Measurements from ENCODE around the gene GDF15. TPM values are rescaled to one million over a fixed set of nuclear protein-coding genes. Genes with fewer than 3 reads are reported as not detected.

Gene GDF15
- total RNA-seq, 6 experiments from 2014 or later = 0.88 to 160 (median 57.5) TPM

DNA sequence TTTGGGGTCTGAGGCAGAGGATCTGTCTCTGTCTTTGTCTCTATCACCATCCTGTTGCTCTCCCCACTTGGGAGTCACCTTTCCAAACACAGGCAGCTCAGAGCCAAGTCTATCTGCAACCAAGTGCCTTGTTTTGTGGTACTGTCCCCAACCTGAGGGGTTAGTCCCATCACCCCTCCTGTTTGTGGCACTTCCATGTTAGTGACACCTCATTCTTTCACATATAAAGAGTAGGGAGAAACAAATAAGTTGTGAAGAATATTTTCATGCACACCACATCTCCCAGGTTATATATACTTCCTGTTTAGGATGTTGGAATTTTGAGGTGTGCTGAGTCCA, 3.7 kb downstream of the GDF15 start:
- peak; percentile 19 for TF ChIP-seq POLR2A (IDR thresholded peaks at IDR 0.05)
- TF ChIP-seq, protein P1, sequence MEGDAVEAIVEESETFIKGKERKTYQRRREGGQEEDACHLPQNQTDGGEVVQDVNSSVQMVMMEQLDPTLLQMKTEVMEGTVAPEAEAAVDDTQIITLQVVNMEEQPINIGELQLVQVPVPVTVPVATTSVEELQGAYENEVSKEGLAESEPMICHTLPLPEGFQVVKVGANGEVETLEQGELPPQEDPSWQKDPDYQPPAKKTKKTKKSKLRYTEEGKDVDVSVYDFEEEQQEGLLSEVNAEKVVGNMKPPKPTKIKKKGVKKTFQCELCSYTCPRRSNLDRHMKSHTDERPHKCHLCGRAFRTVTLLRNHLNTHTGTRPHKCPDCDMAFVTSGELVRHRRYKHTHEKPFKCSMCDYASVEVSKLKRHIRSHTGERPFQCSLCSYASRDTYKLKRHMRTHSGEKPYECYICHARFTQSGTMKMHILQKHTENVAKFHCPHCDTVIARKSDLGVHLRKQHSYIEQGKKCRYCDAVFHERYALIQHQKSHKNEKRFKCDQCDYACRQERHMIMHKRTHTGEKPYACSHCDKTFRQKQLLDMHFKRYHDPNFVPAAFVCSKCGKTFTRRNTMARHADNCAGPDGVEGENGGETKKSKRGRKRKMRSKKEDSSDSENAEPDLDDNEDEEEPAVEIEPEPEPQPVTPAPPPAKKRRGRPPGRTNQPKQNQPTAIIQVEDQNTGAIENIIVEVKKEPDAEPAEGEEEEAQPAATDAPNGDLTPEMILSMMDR (IDR thresholded peaks at IDR 0.05) = no peak
- DNase-seq = no peak
- H3K9me3 ChIP-seq = no peaks in the 10 kb centered on the region
- intact Hi-C loops (cut with DNase I) = no loop called here
- ATAC-seq = no peak
- no peak overlapping the region for H3K4me3 ChIP-seq
- H3K36me3 ChIP-seq = no peaks in the 10 kb centered on the region
- H3K27me3 ChIP-seq = no peaks in the 10 kb centered on the region
- H3K4me1 ChIP-seq = peaks cover 0 to 27% (median 9%) of the 10 kb centered on the region in 4 donors
- H3K27ac ChIP-seq = no peak overlapping the region

DNA sequence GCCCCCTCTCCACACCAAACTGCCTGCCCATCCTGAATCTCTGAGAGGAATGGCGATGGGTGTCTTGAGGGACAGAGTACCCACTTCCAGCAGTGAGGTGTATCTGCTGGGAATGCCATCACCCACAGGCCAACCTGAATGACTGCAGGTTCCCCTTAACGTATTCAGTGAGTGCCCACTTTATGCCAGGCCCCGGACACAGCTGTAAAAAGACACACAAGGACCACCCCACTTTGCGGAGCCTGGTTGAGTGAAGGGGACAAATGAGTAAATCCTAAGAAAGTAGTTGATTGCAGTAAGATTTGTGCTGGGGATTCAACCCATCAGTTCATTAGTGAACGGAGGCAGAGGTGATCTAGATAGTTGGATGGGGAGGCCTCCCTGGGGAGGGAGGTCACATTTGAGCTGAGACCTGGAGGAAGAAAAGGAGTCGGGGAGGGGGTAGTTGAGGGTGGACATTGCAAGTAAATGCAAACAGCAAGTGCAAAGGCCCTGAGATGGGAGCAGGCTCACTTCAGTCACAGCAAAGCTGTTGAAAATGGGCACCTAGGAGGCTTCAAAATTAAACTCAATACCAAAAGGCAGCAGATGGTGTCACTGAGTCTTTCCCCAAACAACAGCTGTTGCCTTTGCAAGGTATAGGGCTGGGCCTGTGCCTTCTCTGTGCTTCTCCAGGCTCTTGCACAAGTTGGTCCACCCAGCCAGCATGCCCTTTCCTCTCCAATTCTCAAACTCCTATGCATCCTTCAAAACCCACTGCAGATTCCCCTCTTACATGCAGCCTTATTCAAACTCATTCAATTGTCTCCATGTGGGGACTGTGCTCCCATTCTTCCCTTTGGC, 4.3 kb downstream of the GDF15 start:
- Histone ChIP-seq H3K9me3 (no peaks in the 10 kb centered on the region), H3K27me3 (no peaks in the 10 kb centered on the region), H3K27ac (no peak overlapping the region), H3K4me1 (peaks cover 0 to 22% (median 6%) of the 10 kb centered on the region in 4 donors), H3K36me3 (no peaks in the 10 kb centered on the region), H3K4me3 (no peak overlapping the region)
- intact Hi-C loops (cut with DNase I) = no loop called here
- TF ChIP-seq POLR2A (IDR thresholded peaks at IDR 0.05) = no peak
- TF ChIP-seq, protein P1 (IDR thresholded peaks at IDR 0.05) = no peak
- 78% methylated on average over 6 of the region's 6 CpGs for WGBS (ENCODE audit: insufficient coverage, low coverage, low lambda C conversion rate, missing lambda C conversion rate)
- no peak for ATAC-seq
- no peak for DNase-seq

DNA sequence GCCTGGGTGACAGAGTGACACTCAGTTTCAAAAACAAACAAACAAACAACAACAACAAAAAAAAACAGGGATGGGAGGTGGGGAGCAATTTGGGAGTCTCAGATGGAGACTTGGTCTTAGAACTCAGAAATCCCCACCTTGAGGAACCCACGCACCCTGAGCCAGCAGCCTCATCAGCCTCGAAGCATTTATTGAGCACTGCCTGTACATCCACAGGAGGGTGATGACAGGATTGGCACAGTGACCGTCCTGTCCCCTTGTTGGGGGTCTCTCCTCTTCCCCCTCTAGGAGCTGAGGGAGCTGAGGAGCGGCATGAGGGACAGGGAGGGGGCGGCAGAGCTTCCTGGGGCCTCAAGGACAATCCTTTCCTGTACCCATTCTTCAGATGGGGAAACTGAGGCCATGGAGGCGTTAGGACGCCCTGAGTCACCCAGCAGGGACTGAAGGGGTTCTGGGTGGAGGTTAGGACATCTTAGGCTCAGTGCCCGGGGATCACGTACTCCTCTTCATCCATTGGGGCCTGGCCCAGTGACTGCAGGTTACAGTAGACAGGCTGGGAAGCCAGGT, 5.6 kb downstream of the GDF15 start:
- no peak overlapping the region for H3K27ac ChIP-seq
- no peaks in the 10 kb centered on the region for H3K36me3 ChIP-seq
- no peak for ATAC-seq
- intact Hi-C loops (cut with DNase I) = no loop called here
- H3K27me3 ChIP-seq = no peaks in the 10 kb centered on the region
- TF ChIP-seq POLR2A (IDR thresholded peaks at IDR 0.05) = no peak
- TF ChIP-seq, protein P1 (IDR thresholded peaks at IDR 0.05) = no peak
- H3K9me3 ChIP-seq = no peaks in the 10 kb centered on the region
- no peak for DNase-seq
- peaks cover 0 to 27% (median 7%) of the 10 kb centered on the region in 4 donors for H3K4me1 ChIP-seq
- H3K4me3 ChIP-seq = no peak overlapping the region
- 100% methylated on average over 1 of the region's 9 CpGs for WGBS (ENCODE audit: insufficient coverage, low coverage, low lambda C conversion rate, missing lambda C conversion rate)

DNA sequence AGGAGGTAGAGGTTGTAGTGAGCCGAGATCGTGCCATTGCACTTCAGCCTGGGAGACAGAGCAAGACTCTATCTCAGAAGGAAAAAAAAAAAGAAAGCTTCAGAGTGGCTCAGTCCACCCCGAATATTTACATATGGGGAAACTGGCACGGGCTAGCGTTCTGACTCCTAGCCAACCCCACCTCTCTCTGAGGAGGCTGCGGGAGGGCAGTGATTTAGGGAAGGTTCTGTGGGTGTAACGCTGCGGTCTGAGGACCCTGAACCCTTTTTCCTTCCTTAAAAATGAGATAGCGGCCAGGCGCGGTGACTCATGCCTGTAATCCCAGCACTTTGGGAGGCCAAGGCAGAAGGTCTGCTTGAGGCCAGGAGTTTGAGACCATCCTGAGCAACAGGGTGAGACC, 6.5 kb downstream of the GDF15 start:
- TF ChIP-seq, protein P1 (IDR thresholded peaks at IDR 0.05) = no peak
- no peak for TF ChIP-seq POLR2A (IDR thresholded peaks at IDR 0.05)
- Histone ChIP-seq H3K27me3 (no peaks in the 10 kb centered on the region), H3K4me1 (peaks cover 0 to 31% (median 8%) of the 10 kb centered on the region in 4 donors), H3K27ac (peak overlapping the region in 1 of 3 donors; percentile 33), H3K4me3 (no peak overlapping the region), H3K36me3 (no peaks in the 10 kb centered on the region), H3K9me3 (no peaks in the 10 kb centered on the region)
- peak; percentile 15 to 45 (median 26) for ATAC-seq
- WGBS (ENCODE audit: insufficient coverage, low coverage, low lambda C conversion rate, missing lambda C conversion rate) = 18% methylated on average over 11 of the region's 11 CpGs
- intact Hi-C loops (cut with DNase I) = no loop called here
- DNase-seq = peak; percentile 48 to 73 (median 61)
